ENCODE data around the gene PPP1R3C.

Gene PPP1R3C

DNA sequence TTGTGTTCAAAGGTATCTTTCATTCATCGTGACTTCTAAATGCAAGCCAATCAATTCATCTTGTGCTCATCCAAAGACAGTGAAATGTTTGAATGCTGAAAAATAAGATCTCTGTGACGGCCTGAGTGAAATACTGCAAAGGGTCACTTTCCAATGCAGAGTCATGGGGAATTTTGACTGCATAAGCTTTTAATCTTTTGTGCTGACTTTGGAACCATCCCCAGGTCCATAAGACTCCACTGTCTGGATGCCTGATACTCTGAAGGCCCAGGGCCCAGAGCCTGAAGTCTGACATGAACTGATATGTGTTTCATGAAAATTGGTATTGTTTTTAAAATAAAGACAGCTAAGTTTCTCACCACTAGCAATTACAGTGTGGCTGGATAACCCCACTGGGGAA is 39.0 kb downstream of the PPP1R3C start:
- H3K4me3 ChIP-seq (ENCODE audit: low read length) = no peak overlapping the region
- no peaks in the 10 kb centered on the region for H3K27me3 ChIP-seq (ENCODE audit: insufficient read depth, low read length)
- H3K4me1 ChIP-seq (ENCODE audit: insufficient read depth, low read length) = no peaks in the 10 kb centered on the region
- H3K27ac ChIP-seq (ENCODE audit: low read length) = no peak overlapping the region
- H3K9me3 ChIP-seq (ENCODE audit: insufficient read depth, low read depth, low read length) = no peaks in the 10 kb centered on the region
- H3K9ac ChIP-seq (ENCODE audit: low read depth, low read length) = no peak overlapping the region
- H3K36me3 ChIP-seq (ENCODE audit: insufficient read depth, low read depth, low read length) = no peaks in the 10 kb centered on the region

DNA sequence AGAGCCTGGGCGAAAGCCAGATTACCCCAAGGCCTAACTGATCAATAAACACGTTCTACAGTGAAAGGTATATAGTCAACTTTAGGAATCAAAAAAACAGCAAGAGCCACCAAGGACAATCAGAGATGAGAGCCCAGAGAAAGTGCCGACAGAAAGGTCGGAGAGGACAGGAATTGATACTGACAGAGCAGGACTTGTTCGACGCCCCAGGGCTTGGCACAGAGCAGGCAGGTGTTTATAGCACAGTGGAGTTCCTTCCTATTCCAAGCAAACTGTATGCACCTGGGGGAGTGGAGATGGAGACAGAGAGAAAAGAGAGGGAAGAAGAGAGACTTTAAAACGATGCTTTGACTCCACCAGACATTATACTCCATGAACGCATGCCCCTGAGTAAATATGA is 39.5 kb downstream of the PPP1R3C start:
- Histone ChIP-seq H3K36me3 (ENCODE audit: insufficient read depth, low read depth, low read length) (no peaks in the 10 kb centered on the region), H3K9ac (ENCODE audit: low read depth, low read length) (no peak overlapping the region), H3K9me3 (ENCODE audit: insufficient read depth, low read depth, low read length) (no peaks in the 10 kb centered on the region), H3K27ac (ENCODE audit: low read length) (no peak overlapping the region), H3K27me3 (ENCODE audit: insufficient read depth, low read length) (no peaks in the 10 kb centered on the region), H3K4me3 (ENCODE audit: low read length) (no peak overlapping the region), H3K4me1 (ENCODE audit: insufficient read depth, low read length) (no peaks in the 10 kb centered on the region)

DNA sequence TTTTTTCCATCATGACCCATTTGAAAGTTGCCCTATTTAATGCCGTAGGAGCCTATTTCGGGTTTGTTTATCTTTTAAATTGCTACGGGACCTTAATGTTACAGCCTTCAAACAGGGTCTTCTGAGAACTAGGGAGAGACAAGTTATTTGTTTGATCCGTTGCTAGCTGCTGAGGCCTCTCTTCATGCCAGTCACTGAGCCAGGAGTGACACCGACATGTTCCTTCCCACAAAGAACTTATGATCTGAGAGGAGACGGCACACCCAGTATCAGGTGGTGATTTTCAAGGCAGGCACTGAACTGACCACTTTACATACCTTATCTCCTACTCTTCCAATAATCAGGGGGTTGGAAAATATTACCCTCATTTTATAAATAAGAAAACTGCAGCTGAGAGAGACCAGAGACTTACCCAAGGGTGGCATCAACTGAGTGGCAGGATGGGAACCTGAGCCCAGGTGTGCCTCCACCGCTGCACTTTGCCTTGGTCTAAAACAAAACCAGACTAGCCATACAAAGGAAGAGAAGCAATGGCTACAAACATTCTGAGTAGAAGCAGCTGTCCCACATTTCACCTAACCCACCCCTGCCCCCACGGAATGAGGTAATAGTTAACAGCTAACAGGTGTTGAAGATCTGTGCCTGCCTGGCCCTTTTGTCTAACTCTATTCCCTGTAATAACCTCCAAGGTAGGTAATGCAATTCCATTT is 40.5 kb downstream of the PPP1R3C start:
- Histone ChIP-seq H3K4me1 (ENCODE audit: insufficient read depth, low read length) (no peaks in the 10 kb centered on the region), H3K27ac (ENCODE audit: low read length) (no peak overlapping the region), H3K36me3 (ENCODE audit: insufficient read depth, low read depth, low read length) (no peaks in the 10 kb centered on the region), H3K9ac (ENCODE audit: low read depth, low read length) (no peak overlapping the region), H3K9me3 (ENCODE audit: insufficient read depth, low read depth, low read length) (no peaks in the 10 kb centered on the region), H3K4me3 (ENCODE audit: low read length) (no peak overlapping the region), H3K27me3 (ENCODE audit: insufficient read depth, low read length) (no peaks in the 10 kb centered on the region)

DNA sequence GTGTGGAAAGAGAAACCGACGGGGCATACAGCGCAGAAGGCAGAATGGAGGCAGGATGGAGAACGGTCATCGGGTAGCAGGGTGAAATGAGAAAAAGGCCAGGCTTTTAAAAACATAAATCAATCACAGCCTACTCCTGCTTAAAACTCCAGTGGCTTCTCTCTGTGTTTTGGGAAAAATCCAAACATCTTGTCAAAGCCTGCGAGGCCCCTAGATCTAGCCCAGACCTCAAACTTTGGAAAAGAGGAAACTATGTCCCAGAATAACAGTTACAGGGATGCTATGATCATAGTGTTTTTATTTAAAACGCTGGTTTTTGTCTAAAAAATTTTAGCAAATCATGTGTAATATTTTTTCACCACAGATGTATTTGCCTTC is 41.1 kb downstream of the PPP1R3C start:
- Histone ChIP-seq H3K27ac (ENCODE audit: low read length) (no peak overlapping the region), H3K4me1 (ENCODE audit: insufficient read depth, low read length) (no peaks in the 10 kb centered on the region), H3K27me3 (ENCODE audit: insufficient read depth, low read length) (no peaks in the 10 kb centered on the region), H3K36me3 (ENCODE audit: insufficient read depth, low read depth, low read length) (no peaks in the 10 kb centered on the region), H3K9me3 (ENCODE audit: insufficient read depth, low read depth, low read length) (no peaks in the 10 kb centered on the region), H3K4me3 (ENCODE audit: low read length) (no peak overlapping the region), H3K9ac (ENCODE audit: low read depth, low read length) (no peak overlapping the region)

DNA sequence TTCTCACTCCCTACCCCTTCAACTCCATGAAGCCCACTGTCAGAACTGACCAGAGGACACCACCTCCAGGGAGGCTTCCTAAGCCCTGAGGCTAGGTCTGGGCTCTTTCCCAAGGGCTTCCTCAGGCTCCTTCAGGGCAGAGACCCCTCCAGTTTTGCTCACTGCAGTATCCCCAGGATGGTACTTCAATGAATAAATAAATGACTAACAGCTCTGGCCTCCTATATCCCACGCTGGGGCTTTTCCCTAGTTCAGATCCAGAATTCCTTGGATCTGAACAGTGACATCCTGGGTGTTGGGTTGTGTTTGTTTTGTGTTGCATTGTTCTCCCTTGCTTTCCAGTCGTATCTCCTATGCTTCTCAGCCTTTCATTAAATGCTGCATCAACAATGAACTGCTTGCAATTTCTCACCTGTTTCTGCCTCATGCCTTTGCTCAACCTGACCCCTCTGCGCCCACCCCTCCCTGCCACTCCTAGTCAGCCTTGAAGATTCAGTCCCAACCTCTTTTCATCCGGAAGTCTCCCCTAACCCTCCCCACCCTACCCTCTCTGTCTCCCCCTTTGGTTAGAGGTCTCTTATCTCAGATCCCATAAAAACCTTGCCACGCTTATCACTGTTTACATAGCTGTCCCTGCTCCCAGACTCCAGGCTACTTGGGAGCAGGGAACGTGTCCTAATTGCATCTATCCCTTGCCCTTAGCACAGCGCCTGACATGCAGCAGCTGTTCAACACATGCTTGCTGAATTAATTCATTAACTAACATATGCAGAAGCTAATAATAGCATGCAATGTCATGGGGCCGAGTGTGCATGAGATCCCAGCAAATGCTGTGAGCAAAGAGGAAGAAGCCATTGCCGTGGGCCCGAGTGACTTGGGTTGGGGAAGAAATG is 41.7 kb downstream of the PPP1R3C start:
- no peak overlapping the region for H3K4me3 ChIP-seq (ENCODE audit: low read length)

DNA sequence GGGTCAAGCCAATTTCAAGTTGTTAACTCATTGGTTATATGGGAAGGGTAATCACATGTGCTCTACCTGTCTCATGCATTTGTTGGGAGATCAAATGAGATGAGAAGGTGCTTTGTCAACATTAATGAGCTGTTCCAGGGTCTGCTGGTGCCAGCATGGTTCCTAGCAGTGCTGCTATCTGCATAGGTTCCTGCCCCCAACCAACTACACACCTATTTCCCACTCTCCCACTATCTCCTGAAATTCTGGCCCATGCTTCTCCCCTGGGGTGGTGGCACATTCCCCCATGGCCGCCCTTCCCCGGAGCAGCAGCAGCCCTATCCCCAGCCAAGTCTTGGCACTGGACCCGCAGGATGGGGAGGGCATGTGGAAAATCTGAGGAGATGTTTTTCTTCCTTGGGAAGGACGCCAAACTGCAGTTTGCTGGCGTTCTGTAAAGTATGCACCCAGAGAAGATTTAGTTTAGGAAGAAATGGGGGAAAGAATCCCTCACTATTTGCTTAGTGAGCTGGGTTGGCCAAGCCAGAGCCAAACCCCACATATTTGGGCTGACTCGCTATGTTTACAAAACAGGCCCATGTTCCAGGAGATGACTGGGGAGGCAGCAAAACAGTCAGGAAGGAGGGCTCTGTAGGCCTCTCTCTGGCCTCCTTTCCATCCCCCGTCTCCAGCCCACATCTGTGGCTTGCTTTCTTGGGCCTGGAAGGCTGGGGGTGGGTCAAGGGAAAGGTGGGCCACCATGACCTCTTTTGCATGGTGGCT is 42.5 kb downstream of the PPP1R3C start:
- Histone ChIP-seq H3K9ac (ENCODE audit: low read depth, low read length) (no peak overlapping the region), H3K27ac (ENCODE audit: low read length) (no peak overlapping the region), H3K4me1 (ENCODE audit: insufficient read depth, low read length) (no peaks in the 10 kb centered on the region), H3K27me3 (ENCODE audit: insufficient read depth, low read length) (no peaks in the 10 kb centered on the region), H3K9me3 (ENCODE audit: insufficient read depth, low read depth, low read length) (no peaks in the 10 kb centered on the region), H3K4me3 (ENCODE audit: low read length) (no peak overlapping the region), H3K36me3 (ENCODE audit: insufficient read depth, low read depth, low read length) (no peaks in the 10 kb centered on the region)

More for the DNA sequence above, 41.7 kb downstream of the PPP1R3C start:
- Histone ChIP-seq H3K27me3 (ENCODE audit: insufficient read depth, low read length) (no peaks in the 10 kb centered on the region), H3K9ac (ENCODE audit: low read depth, low read length) (no peak overlapping the region), H3K4me1 (ENCODE audit: insufficient read depth, low read length) (no peaks in the 10 kb centered on the region), H3K36me3 (ENCODE audit: insufficient read depth, low read depth, low read length) (no peaks in the 10 kb centered on the region), H3K27ac (ENCODE audit: low read length) (no peak overlapping the region), H3K9me3 (ENCODE audit: insufficient read depth, low read depth, low read length) (no peaks in the 10 kb centered on the region)

DNA sequence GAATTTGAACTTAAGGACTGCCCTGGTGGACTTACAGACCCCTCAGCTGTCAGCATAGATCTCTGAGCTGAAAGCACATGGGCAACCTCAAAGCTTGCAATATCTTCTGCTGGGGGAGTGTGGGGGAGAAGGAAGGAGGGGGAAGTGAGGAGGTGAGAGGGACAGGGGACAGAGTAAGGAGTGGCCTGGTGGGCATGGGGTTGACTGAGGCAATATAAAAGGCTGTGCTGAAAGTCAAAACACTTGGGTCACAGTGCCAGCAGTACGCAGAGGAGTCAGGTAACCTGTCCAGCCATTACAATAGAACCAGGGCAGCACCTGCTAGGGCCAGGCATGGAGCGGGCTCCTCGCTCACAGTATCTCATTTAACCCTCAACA is 43.2 kb downstream of the PPP1R3C start:
- no peak overlapping the region for H3K27ac ChIP-seq (ENCODE audit: low read length)
- no peak overlapping the region for H3K9ac ChIP-seq (ENCODE audit: low read depth, low read length)
- no peaks in the 10 kb centered on the region for H3K4me1 ChIP-seq (ENCODE audit: insufficient read depth, low read length)
- H3K9me3 ChIP-seq (ENCODE audit: insufficient read depth, low read depth, low read length) = no peaks in the 10 kb centered on the region
- no peaks in the 10 kb centered on the region for H3K27me3 ChIP-seq (ENCODE audit: insufficient read depth, low read length)
- no peak overlapping the region for H3K4me3 ChIP-seq (ENCODE audit: low read length)
- H3K36me3 ChIP-seq (ENCODE audit: insufficient read depth, low read depth, low read length) = no peaks in the 10 kb centered on the region

DNA sequence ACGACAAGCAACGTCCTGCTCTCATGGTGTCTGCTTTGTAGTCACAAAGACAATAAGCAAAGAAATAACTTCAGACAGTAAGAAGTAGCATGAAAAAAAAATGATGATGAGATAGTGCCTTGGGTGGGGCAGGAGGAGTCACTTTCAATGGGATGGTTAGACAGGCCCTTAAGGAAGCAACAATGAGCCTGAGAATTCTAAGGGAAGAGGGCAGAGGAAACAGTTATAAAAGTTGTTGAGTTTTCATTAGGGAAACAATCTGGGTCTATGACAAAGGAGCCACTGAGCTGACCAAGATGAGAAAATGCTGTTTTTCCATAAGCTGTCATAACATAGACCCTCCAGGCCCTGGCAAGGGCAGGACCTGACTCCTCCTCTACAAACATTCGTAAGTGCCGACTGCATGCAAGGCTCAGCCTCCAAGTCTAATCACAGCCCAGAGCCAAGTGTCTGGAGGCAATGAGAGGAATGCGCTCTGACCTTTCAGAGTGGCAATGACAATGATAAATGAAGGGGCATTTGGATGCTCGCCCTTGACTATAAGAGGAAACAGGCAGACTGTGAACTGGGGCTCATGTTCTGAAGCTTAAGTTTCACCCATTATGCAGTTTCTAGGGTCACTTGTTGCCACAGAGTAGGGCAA is 43.7 kb downstream of the PPP1R3C start:
- no peaks in the 10 kb centered on the region for H3K27me3 ChIP-seq (ENCODE audit: insufficient read depth, low read length)
- H3K27ac ChIP-seq (ENCODE audit: low read length) = no peak overlapping the region
- H3K36me3 ChIP-seq (ENCODE audit: insufficient read depth, low read depth, low read length) = no peaks in the 10 kb centered on the region
- no peaks in the 10 kb centered on the region for H3K4me1 ChIP-seq (ENCODE audit: insufficient read depth, low read length)
- H3K9ac ChIP-seq (ENCODE audit: low read depth, low read length) = no peak overlapping the region
- H3K4me3 ChIP-seq (ENCODE audit: low read length) = no peak overlapping the region
- no peaks in the 10 kb centered on the region for H3K9me3 ChIP-seq (ENCODE audit: insufficient read depth, low read depth, low read length)

DNA sequence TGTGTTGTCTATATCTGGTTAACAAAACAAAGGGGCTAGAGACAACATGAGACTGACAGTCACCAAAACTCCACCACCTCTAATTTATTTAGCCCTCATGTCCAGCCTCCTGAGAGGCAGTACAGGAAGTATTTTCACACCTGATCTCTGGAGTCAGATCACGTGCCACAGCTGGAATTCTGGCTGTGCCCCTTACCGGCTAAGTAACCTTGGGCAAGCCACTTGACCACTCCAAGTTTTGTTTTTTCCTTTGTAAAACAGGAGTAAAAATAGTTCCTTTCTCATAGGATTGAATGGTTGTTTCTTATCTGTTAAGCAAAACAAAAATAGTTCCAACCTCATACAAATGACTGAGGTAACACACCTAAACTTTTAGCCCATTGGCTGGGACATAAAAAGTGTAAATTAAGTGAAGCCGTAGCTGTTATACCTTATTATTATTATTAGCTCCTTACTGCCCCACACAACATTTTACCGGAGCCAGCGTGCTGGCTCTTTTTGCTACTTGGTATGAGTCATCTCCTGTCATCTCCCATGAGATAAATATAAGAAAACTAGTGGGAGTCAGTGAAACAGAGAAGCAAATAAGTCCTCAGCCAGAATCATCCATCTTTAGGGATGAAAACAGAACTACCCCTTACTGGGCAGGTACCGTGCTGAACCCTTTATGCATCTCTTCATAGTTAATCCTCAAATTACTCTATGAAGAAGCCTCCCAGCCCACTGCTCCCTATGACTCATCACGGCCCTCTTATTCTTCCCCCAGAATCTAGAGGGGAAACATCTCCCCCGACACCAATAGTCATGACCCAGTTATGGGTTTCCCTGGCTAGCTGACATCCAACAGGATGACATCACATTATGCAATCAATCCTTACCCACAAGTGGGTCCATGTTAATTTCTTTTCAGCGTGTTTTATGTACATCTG is 44.9 kb downstream of the PPP1R3C start:
- Histone ChIP-seq H3K4me3 (ENCODE audit: low read length) (no peak overlapping the region), H3K4me1 (ENCODE audit: insufficient read depth, low read length) (no peaks in the 10 kb centered on the region), H3K27me3 (ENCODE audit: insufficient read depth, low read length) (no peaks in the 10 kb centered on the region), H3K9ac (ENCODE audit: low read depth, low read length) (no peak overlapping the region), H3K9me3 (ENCODE audit: insufficient read depth, low read depth, low read length) (no peaks in the 10 kb centered on the region), H3K36me3 (ENCODE audit: insufficient read depth, low read depth, low read length) (no peaks in the 10 kb centered on the region), H3K27ac (ENCODE audit: low read length) (no peak overlapping the region)

DNA sequence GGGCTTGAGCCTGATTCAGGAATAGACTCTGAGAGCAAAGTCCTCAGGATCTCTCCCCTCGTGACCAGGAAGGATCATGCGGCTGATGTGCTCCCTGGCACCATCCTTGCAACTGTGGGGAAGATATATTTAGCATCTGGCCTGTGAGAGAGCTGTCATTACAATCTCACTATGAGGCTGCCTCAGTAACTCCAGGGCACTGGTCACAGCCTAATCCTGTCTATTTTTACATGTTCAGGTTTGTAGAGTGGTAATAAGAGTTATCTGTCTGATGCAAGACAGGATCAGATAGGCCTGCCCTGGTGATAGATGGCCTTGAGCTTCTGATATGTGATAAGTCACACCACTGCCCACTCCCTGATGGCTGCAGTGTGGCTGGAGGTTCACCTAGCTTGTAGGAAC is 50.7 kb downstream of the PPP1R3C start:
- no peak overlapping the region for H3K9ac ChIP-seq (ENCODE audit: low read depth, low read length)
- H3K4me3 ChIP-seq (ENCODE audit: low read length) = no peak overlapping the region
- H3K27ac ChIP-seq (ENCODE audit: low read length) = no peak overlapping the region
- no peaks in the 10 kb centered on the region for H3K27me3 ChIP-seq (ENCODE audit: insufficient read depth, low read length)
- H3K9me3 ChIP-seq (ENCODE audit: insufficient read depth, low read depth, low read length) = no peaks in the 10 kb centered on the region
- H3K4me1 ChIP-seq (ENCODE audit: insufficient read depth, low read length) = no peaks in the 10 kb centered on the region
- H3K36me3 ChIP-seq (ENCODE audit: insufficient read depth, low read depth, low read length) = no peaks in the 10 kb centered on the region
